Measurements from ENCODE around the gene TGFBR1.

- TF ChIP-seq EZH2 (IDR thresholded peaks at IDR 0.05) = no peak
- no peak for TF ChIP-seq POLR2AphosphoS5 (IDR thresholded peaks at IDR 0.05; ENCODE audit: borderline replicate concordance, low read depth, low read length)
These were observed 19.8 kb downstream of the TGFBR1 start for GRCh38 chr9:99124534-99125255.
